IPS DF 6.9 (cell line): Measurements from ENCODE around the gene SYNGAP1.
A peak's percentile ranks its signal among the peaks of the same experiment; 100 is the strongest.
"Not testable (repeated sequence)": the region's sequence is repeated elsewhere in the genome, so short reads cannot be mapped to it uniquely, and the experiment has no call there.

ENCODE experiments used
- DNase-seq: peaks from one replicate; pipeline ENCODE4 v3.0.0-alpha.2; 2013; ENCODE audit warnings: low read depth, low spot score
- H3K27ac ChIP-seq: one replicate; pipeline ENCODE4 v1.5.1; 2013; ENCODE audit warnings: low read length, control low read depth
- H3K27me3 ChIP-seq: 2 replicates; pipeline ENCODE4 v1.6.1; 2013; ENCODE audit warnings: mild to moderate bottlenecking, low read length; ENCODE audit not compliant: control insufficient read depth, insufficient read depth
- H3K36me3 ChIP-seq: 2 replicates; pipeline ENCODE4 v1.6.1; 2013; ENCODE audit warnings: low read length; ENCODE audit not compliant: control insufficient read depth, insufficient read depth
- H3K4me1 ChIP-seq: 2 replicates; pipeline ENCODE4 v1.6.1; 2013; ENCODE audit warnings: low read length; ENCODE audit not compliant: control insufficient read depth, insufficient read depth
- H3K4me3 ChIP-seq: 2 replicates; pipeline ENCODE4 v1.5.1; 2013; ENCODE audit warnings: mild to moderate bottlenecking, low read length
- H3K9me3 ChIP-seq: 2 replicates; pipeline ENCODE4 v1.6.1; 2013; ENCODE audit warnings: low read length, inconsistent platforms; ENCODE audit not compliant: control insufficient read depth, insufficient read depth
- WGBS: extraction: QIAGEN DNeasy Blood & Tissue Kit; methylation state at CpG from one replicate; pipeline ENCODE4 v1.1.7; 2013; ENCODE audit warnings: mixed read lengths, missing lambda C conversion rate; ENCODE audit not compliant: insufficient read length, insufficient coverage; 5-methylcytosine and 5-hydroxymethylcytosine counted together

The SYNGAP1 gene

GRCh38 chr6:33419580-33420490 is at the start of gene SYNGAP1:
SYNGAP1 (plus strand) TSS chr6:33420065; CDS start chr6:33420265, 200 bp downstream.
- H3K36me3 ChIP-seq = 0 out of 2 replicates have a peak, but pooled peaks cover 5% of the 10 kb centered on the region
- no peaks in the 10 kb centered on the region for H3K27me3 ChIP-seq
- peaks cover 1% of the 10 kb centered on the region; the same call in 1 of the 2 replicates for H3K4me1 ChIP-seq
- no peak within 1 kb of the TSS for H3K27ac ChIP-seq
- peak within 1 kb of the TSS; percentile 49; the same call in 1 of the 2 replicates for H3K4me3 ChIP-seq
- WGBS = no CpG with 5 or more reads among the region's 22 CpGs
- DNase-seq = no peak
- H3K9me3 ChIP-seq = no peaks in the 10 kb centered on the region

DNA sequence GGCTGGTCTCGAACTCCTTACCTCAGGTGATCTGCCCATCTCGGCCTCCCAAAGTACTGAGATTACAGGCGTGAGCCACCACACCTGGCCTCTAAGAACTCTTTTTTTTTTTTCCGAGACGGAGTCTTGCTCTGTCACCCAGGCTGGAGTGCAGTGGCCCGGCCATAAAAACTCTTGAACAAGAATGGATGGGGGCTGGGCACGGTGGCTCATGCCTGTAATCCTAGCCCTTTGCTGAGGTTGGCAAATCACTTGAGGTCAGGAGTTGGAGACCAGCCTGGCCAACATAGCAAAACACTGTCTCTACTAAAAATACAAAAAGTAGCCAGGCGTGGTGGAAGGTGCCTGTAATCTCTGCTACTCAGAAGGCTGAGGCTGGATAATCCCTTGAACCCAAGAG is 48.0 kb upstream of the SYNGAP1 start:
- DNase-seq, H3K36me3 ChIP-seq, H3K4me3 ChIP-seq, H3K4me1 ChIP-seq, H3K9me3 ChIP-seq, H3K27me3 ChIP-seq, H3K27ac ChIP-seq: not testable (repeated sequence)
- no CpG with 5 or more reads among the region's 8 CpGs for WGBS

DNA sequence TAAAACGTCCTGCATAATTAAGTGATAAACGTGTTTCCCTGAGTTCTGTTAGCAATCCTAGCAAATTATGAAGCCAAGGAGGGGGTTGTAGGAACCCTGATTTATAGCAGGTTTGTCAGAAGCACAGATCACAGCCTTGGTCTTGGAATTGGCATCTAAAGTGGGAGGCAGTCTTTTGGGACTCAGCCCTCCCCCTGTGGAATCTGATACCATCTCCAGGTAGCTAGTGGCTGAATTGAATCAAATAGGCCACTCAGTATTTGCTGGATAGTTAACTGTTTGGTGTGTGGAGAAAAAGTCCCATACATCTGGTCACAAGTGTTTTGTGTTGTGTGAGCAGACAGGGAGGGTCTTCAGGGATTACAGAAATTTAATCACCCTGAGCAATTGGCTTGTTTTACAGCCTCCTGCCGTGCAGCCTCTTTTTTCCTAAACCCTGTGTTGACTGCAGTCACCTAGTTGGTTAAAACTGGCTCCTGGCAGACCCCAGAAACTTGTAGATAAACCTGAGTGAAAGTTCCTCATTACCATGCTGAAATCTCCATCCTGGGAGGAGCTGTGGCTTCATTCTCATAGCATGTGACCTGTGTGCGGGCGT is 47.2 kb upstream of the SYNGAP1 start:
- no peaks in the 10 kb centered on the region for H3K27me3 ChIP-seq
- DNase-seq = no peak
- no peak overlapping the region for H3K27ac ChIP-seq
- no peaks in the 10 kb centered on the region for H3K36me3 ChIP-seq
- H3K9me3 ChIP-seq = no peaks in the 10 kb centered on the region
- no CpG with 5 or more reads among the region's 5 CpGs for WGBS
- H3K4me3 ChIP-seq = no peak overlapping the region
- peaks cover 5% of the 10 kb centered on the region; the same call in 1 of the 2 replicates for H3K4me1 ChIP-seq

- no peaks in the 10 kb centered on the region for H3K36me3 ChIP-seq
- WGBS = no CpG with 5 or more reads among the region's 8 CpGs
- no peaks in the 10 kb centered on the region for H3K9me3 ChIP-seq
- H3K27ac ChIP-seq = no peak overlapping the region
- no peak overlapping the region for H3K4me3 ChIP-seq
- peaks cover 5% of the 10 kb centered on the region; the same call in 1 of the 2 replicates for H3K4me1 ChIP-seq
- DNase-seq = no peak
- H3K27me3 ChIP-seq = no peaks in the 10 kb centered on the region
Observed at GRCh38 chr6:33373960-33374910, 45.6 kb upstream of the SYNGAP1 start.

GRCh38 chr6:33375143-33375671 is 44.7 kb upstream of the SYNGAP1 start:
- no peaks in the 10 kb centered on the region for H3K27me3 ChIP-seq
- no peaks in the 10 kb centered on the region for H3K9me3 ChIP-seq
- no peaks in the 10 kb centered on the region for H3K36me3 ChIP-seq
- H3K4me1 ChIP-seq = peaks cover 5% of the 10 kb centered on the region; the same call in 1 of the 2 replicates
- no CpG with 5 or more reads among the region's 9 CpGs for WGBS
- H3K27ac ChIP-seq = no peak overlapping the region
- H3K4me3 ChIP-seq = no peak overlapping the region
- no peak for DNase-seq

- H3K27me3 ChIP-seq = no peaks in the 10 kb centered on the region
- no peak for DNase-seq
- H3K4me1 ChIP-seq = peaks cover 5% of the 10 kb centered on the region; the same call in 1 of the 2 replicates
- no CpG with 5 or more reads among the region's 4 CpGs for WGBS
- no peaks in the 10 kb centered on the region for H3K36me3 ChIP-seq
- H3K4me3 ChIP-seq = no peak overlapping the region
- no peaks in the 10 kb centered on the region for H3K9me3 ChIP-seq
- no peak overlapping the region for H3K27ac ChIP-seq
Observed at GRCh38 chr6:33377171-33377570, 42.7 kb upstream of the SYNGAP1 start.

DNA sequence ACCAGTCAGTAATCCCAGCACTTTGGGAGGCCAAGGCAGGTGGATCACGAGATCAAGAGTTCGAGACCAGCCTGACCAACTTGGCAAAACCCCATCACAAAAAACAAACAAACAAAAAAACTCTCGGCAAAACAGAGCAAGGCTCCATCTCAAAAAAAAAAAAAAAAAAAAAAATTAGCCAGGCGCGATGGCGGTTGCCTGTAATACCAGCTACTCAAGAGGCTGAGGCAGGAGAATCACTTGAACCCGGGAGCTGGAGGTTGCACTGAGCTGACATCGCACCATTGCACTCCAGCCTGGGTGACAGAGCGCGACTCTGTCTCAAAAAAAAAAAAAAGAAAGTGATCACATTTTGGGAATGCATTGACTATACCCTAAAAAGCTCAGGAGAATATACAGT is 40.7 kb upstream of the SYNGAP1 start:
- H3K27me3 ChIP-seq, H3K36me3 ChIP-seq, H3K4me1 ChIP-seq, H3K27ac ChIP-seq, H3K4me3 ChIP-seq, H3K9me3 ChIP-seq, DNase-seq: not testable (repeated sequence)
- WGBS = no CpG with 5 or more reads among the region's 10 CpGs

- WGBS = no CpG with 5 or more reads among the region's 2 CpGs
- H3K36me3 ChIP-seq = no peaks in the 10 kb centered on the region
- no peak overlapping the region for H3K27ac ChIP-seq
Observed at GRCh38 chr6:33380272-33380981, 39.4 kb upstream of the SYNGAP1 start.

GRCh38 chr6:33383427-33384185 is 36.3 kb upstream of the SYNGAP1 start:
- H3K4me3 ChIP-seq = no peak overlapping the region
- no peaks in the 10 kb centered on the region for H3K9me3 ChIP-seq
- H3K4me1 ChIP-seq = no peaks in the 10 kb centered on the region
- WGBS = no CpG with 5 or more reads among the region's 10 CpGs
- no peaks in the 10 kb centered on the region for H3K27me3 ChIP-seq
- no peak for DNase-seq
- H3K27ac ChIP-seq = no peak overlapping the region
- no peaks in the 10 kb centered on the region for H3K36me3 ChIP-seq

More at GRCh38 chr6:33380272-33380981, 39.4 kb upstream of the SYNGAP1 start:
- Histone ChIP-seq H3K27me3 (no peaks in the 10 kb centered on the region), H3K4me1 (no peaks in the 10 kb centered on the region), H3K9me3 (no peaks in the 10 kb centered on the region), H3K4me3 (no peak overlapping the region)
- no peak for DNase-seq
